Neural progenitor cell (in vitro differentiated cells): Measurements from ENCODE around the gene TICAM1.

ENCODE experiments used
- CTCF ChIP-seq: fragments of 200-600 bp; sonication (generic); IDR thresholded peaks from 2 replicates; pipeline ENCODE4 v1.5.1; 2017; ENCODE audit warnings: antibody characterized with exemption, mild to moderate bottlenecking
- EZH2 ChIP-seq: fragments of 200-600 bp; sonication (generic); IDR thresholded peaks from 2 replicates; pipeline ENCODE4 v1.6.1; 2017; ENCODE audit warnings: antibody characterized with exemption, mild to moderate bottlenecking, moderate library complexity
- EZH2phosphoT487 ChIP-seq: fragments of 200-600 bp; sonication (generic); IDR thresholded peaks from 2 replicates; pipeline ENCODE4 v1.6.1; 2017; ENCODE audit warnings: antibody characterized with exemption

GRCh38 chr19:4800591-4801081, 30.9 kb downstream of the TICAM1 start:
- TF ChIP-seq CTCF (no peak), EZH2phosphoT487 (no peak), EZH2 (no peak)
